HG03039 (cell line): Measurements from ENCODE around the gene KIAA0040.
A peak's percentile ranks its signal among the peaks of the same experiment; 100 is the strongest.

Experiments used
- ATAC-seq: cut with Tn5 transposase; IDR thresholded peaks from one replicate; pipeline ENCODE4 v1.9.1; 2021; ENCODE audit warnings: mild to moderate bottlenecking, moderate library complexity; ENCODE audit not compliant: unreplicated experiment

KIAA0040 gene

GRCh38 chr1:175203570-175204068, 11.0 kb upstream of the KIAA0040 start:
- ATAC-seq, result no peak

- no peak for ATAC-seq
These were observed 8.3 kb upstream of the KIAA0040 start for GRCh38 chr1:175200678-175201521.

GRCh38 chr1:175198332-175198731, 5.8 kb upstream of the KIAA0040 start:
- ATAC-seq, result no peak

GRCh38 chr1:175197531-175197930, 5.0 kb upstream of the KIAA0040 start:
- no peak for ATAC-seq

GRCh38 chr1:175195798-175196197, 3.2 kb upstream of the KIAA0040 start:
- no peak for ATAC-seq

- ATAC-seq, result no peak
These were observed 2.7 kb upstream of the KIAA0040 start for GRCh38 chr1:175195281-175195680.

- ATAC-seq, result no peak
These were observed 943 bp upstream of the KIAA0040 start for GRCh38 chr1:175193527-175193910.

GRCh38 chr1:175192111-175192629, 406 bp downstream of the KIAA0040 start:
- no peak for ATAC-seq

GRCh38 chr1:175191659-175192058, 917 bp downstream of the KIAA0040 start:
- no peak for ATAC-seq

GRCh38 chr1:175188936-175189335, 3.6 kb downstream of the KIAA0040 start:
- ATAC-seq, result peak; percentile 47

GRCh38 chr1:175186433-175187160, 6.0 kb downstream of the KIAA0040 start:
- no peak for ATAC-seq

- no peak for ATAC-seq
These were observed 6.7 kb downstream of the KIAA0040 start for GRCh38 chr1:175185903-175186302.

GRCh38 chr1:175183586-175183985, 9.0 kb downstream of the KIAA0040 start:
- ATAC-seq, result no peak

- ATAC-seq, result no peak
These were observed 10.3 kb downstream of the KIAA0040 start for GRCh38 chr1:175182201-175182746.

- no peak for ATAC-seq
These were observed 12.6 kb downstream of the KIAA0040 start for GRCh38 chr1:175179837-175180590.

- ATAC-seq, result no peak
These were observed 14.1 kb downstream of the KIAA0040 start for GRCh38 chr1:175178456-175178855.

- no peak for ATAC-seq
These were observed 14.5 kb downstream of the KIAA0040 start for GRCh38 chr1:175178056-175178455.

GRCh38 chr1:175176246-175176645, 16.3 kb downstream of the KIAA0040 start:
- no peak for ATAC-seq

GRCh38 chr1:175174309-175175102, 18.1 kb downstream of the KIAA0040 start:
- ATAC-seq, result no peak

- ATAC-seq, result no peak
These were observed 19.0 kb downstream of the KIAA0040 start for GRCh38 chr1:175173531-175173930.
